ENCODE data around the gene TRABD.

The TRABD gene

DNA sequence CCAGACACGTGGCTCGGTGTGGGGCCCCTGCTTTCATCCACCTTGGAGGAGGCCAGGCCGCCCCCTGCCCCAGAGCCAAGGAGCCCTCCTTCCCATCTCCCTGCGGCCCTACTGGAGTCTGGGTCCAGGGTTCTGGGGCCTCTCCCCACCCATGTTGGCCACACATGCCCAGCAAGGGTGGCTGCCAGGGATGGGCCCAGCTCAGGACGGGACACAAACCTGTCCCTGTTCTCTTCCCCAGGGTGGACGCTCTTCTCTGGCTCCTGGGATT lies 10.6 kb upstream of the TRABD start:
- DNase-seq (ENCODE audit: low spot score), result no peak

DNA sequence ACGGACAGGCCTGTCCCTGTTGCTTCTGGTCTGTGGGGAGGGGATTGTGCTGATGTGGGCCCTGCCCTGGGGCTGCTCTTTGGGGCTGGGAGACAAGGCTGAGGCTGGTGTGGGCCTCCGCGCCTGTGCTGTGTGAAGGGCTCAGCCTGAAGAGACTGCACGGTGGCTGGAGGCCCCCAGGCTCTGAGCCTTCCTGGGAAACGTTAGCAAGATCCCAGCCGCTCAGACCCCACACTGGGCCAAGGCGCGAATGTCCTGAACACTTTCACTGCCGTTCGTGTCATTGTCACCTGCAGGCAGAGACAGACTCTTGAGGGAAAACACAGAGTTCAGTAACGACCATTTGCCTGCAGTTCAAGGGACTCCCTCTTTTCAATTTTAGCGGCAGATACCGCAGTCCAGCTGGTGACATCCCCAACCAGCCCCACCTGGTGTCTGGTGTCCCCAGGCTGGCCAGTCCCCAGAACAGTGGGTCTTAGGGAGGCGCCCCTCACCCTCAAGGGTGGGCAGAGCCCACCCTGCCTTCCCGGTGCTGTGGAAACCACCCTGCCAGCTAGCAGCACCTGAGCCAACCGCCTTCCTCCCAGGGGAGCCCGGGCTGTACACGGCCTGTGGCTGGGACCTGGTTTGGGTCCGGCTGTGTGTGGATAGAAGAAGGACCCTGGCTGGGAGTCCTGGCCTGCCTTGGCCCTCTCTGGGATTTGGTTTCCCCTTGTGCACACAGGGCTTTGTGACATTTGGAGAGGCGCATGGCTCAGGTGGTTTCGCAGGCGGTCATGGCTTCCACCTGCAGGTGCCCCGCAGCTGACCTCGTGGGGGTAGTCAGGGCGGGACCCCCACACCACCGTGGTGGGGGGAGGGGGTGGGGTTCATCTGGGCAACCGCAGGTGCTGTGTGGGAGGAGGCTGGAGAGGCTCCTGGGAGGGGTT lies 9.5 kb upstream of the TRABD start:
- DNase-seq (ENCODE audit: low spot score), result no peak

DNA sequence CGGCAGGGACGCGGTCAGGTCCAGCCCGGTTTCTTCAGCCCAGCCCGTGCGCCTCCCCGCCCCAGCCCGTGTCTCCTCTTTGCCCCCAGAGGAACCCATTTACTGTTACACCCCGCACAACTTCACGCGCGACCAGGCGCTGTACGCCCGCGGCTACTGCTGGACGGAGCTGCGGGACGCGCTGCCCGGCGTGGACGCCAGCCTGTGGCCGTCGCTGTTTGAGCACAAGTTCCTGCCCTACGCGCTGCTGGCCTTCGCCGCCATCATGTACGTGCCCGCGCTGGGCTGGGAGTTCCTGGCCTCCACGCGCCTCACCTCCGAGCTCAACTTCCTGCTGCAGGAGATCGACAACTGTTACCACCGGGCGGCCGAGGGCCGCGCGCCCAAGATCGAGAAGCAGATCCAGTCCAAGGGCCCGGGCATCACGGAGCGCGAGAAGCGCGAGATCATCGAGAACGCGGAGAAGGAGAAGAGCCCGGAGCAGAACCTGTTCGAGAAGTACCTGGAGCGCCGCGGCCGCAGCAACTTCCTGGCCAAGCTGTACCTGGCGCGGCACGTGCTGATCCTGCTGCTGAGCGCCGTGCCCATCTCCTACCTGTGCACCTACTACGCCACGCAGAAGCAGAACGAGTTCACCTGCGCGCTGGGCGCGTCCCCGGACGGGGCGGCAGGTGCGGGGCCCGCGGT lies 8.7 kb upstream of the TRABD start:
- no peak for DNase-seq (ENCODE audit: low spot score)

DNA sequence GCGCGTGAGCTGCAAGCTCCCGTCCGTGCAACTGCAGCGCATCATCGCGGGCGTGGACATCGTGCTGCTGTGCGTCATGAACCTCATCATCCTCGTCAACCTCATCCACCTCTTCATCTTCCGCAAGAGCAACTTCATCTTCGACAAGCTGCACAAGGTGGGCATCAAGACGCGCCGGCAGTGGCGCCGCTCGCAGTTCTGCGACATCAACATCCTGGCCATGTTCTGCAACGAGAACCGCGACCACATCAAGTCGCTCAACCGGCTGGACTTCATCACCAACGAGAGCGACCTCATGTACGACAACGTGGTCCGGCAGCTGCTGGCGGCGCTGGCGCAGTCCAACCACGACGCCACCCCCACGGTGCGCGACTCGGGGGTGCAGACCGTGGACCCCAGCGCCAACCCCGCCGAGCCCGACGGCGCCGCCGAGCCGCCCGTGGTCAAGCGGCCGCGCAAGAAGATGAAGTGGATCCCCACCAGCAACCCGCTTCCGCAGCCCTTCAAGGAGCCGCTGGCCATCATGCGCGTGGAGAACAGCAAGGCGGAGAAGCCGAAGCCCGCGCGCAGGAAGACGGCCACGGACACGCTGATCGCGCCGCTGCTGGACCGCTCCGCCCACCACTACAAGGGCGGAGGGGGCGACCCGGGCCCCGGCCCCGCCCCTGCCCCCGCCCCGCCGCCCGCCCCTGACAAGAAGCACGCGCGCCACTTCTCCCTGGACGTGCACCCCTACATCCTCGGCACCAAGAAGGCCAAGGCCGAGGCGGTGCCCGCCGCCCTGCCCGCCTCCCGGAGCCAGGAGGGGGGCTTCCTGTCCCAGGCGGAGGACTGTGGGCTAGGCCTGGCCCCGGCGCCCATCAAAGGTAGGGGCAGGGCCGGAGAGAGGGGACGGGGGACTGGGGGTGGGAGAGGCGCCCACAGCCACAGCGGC lies 7.9 kb upstream of the TRABD start:
- DNase-seq (ENCODE audit: low spot score), result no peak

DNA sequence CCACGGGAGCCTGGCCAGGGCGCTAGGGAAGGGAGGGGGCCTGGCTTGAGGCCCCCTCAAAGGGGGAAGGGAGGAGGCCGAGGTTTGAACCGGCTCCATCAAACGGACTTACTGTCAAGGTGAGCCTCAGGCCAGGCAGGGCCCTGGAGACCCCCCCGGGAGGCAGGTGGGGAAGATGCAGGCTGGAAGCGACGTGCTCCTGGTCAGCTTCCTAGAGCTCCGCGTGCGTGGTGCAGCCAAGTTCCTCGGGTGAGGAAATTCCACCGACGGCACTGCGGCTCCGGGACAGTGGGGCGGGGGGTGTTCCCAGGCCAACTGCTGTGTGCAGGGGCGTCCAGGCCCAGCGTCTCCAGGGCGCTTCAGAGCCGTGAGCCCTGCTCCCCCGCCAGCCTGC lies 7.2 kb upstream of the TRABD start:
- DNase-seq (ENCODE audit: low spot score), result no peak

DNA sequence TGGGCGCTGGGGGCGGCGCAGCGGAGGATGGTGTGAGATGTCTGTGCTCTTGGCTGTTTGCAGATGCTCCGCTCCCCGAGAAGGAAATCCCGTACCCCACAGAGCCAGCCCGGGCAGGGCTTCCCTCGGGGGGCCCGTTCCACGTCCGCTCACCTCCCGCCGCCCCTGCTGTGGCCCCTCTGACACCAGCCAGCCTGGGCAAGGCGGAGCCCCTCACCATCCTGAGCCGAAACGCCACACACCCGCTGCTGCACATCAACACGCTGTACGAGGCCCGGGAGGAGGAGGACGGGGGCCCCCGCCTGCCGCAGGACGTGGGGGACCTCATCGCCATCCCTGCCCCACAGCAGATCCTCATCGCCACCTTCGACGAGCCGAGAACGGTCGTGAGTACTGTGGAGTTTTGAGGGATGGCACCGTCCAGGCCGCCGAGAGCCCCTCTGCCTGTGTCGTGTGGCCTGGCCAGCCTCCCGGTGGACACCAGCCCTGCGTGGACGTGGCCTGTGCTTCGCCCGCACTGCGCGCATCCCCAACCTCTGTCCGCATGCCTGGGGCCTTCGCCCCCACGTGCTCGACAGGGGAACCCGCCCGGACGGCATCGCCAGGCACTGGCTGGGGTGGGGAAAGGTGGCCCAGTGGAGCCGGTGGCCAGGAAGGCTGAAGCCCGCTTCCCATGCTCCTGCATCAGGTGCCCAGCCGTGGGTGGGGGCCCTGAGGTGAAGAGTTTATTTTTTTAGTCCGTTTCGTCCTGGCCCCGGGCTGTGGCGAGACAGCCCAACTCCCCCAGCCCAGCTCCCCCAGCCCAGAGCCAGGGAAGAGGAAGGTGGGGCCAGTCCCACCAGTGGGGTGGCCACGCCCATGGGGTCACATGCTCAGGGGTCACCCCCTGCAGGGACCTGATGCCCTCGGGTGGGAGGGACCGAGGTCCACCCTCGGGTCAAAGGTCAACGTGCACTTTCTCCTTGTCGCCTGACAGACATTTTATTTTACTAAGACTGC lies 6.5 kb upstream of the TRABD start:
- DNase-seq (ENCODE audit: low spot score), result no peak

DNA sequence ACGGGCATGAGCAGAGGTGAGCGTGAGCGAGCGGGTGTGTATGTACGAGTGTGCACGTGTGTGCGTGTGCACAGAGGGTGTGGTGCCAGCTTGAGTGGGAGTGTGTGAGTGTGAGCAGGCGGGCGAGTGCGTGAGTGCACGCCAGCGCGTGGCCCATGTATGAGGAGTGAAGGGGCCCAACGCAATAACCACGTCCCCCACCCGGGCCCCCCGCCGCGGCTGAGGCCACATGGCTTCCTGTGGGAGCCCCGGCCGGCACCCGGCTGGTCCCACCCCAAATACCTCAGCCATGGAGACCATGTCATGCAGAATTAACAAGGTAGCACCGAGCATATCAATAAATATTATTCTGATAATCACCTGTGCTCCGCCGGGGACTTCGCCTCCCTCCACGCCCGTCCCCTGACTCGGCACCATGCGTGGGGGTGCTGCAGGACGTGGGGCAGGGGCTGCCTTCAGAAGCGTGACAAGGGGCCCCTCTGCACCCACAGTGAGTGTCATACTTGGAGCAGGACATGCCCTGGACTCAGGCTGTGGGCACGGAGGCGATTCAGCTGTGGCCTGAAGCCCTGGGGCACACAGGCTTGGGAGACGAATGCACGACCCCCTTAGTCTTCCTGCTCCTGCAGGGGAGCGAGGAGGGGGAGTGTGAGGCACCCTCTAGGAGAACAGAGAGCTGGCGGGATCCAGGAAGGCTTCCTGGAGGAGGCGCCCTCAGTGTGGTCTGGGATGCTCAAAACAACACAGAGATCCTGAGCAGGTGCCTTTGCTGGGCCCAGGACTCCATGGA lies 5.6 kb upstream of the TRABD start:
- no peak for DNase-seq (ENCODE audit: low spot score)

DNA sequence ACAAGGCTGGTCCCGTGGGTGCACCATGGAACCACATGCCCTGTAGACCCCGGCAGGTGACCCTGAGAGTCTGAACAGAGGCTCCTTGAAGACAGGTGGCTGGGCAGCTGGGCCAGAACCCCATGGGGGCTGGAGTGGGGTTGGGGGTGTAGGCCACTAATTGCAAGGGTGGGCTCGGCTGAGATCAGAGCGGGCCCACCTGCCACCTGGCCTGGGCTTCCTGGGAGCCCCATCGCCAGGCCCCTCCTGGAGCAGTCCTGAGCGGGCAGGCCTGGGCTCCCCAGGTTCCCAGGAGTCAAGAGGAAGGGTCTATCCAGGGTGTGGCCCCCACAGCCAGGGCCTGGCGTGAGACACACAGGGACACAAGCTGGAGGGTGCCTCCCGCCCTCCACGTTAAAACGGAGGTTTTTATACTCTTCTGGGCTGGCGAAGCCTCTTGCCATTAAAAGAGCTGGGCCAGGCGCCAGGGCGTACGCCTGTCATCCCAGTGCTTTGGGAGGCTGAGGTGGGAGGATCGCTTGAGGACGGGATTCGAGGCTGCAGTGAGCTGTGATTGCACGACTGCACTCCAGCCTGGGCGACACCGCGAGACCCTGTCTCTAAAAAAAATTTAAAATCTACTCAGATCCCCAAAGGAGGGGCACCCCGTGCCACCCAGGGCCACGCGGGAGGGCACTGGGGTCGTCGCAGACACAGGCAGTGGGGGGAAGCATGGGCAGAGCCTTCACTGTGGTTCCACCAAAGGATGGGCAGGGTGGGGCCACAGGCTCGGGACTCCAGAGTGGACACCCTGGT lies 4.8 kb upstream of the TRABD start:
- no peak for DNase-seq (ENCODE audit: low spot score)

DNA sequence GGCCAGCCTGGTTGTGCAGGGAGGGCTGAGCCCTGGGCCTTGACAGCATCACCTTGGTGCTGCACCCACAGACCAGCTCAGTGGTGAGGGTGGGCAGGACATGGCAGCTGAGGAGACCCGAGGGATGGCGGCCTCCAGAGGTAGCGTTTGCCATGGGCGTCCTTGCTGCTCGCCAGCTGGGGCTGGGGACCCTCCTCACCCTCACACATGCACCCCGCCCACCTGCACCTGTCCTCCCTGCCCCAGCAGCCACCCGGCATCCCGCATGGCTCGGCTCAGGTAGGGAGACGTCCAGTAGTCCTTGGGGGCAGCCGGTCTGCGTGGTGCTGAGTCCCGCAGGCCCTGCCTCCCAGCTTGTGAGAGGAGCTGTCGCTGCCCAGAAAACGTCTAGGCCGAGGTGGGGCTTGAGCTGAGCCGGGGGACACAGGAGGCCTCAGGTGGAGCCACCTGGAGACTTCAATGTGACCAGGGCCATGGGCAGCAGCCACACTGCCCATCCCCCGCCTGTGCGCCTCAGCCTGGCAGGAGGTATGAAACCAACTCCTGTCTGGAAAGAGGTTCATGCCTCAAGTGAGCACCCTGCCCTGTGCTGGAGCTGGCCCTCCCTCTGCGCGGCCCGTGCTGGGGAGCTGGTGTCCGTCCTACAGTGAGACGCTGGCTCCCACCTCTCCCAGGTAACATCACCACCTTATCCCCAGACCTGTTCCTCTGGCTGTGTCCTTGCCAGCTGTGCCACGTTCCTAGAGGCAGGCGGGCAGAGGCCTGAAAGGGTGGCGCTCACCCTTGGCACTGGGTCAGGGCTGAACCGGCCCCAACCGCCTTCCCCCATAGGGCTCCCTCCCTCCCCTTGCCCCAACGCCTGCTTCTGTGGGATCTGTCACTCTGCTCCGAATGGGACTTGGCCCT lies 3.3 kb upstream of the TRABD start:
- no peak for DNase-seq (ENCODE audit: low spot score)

DNA sequence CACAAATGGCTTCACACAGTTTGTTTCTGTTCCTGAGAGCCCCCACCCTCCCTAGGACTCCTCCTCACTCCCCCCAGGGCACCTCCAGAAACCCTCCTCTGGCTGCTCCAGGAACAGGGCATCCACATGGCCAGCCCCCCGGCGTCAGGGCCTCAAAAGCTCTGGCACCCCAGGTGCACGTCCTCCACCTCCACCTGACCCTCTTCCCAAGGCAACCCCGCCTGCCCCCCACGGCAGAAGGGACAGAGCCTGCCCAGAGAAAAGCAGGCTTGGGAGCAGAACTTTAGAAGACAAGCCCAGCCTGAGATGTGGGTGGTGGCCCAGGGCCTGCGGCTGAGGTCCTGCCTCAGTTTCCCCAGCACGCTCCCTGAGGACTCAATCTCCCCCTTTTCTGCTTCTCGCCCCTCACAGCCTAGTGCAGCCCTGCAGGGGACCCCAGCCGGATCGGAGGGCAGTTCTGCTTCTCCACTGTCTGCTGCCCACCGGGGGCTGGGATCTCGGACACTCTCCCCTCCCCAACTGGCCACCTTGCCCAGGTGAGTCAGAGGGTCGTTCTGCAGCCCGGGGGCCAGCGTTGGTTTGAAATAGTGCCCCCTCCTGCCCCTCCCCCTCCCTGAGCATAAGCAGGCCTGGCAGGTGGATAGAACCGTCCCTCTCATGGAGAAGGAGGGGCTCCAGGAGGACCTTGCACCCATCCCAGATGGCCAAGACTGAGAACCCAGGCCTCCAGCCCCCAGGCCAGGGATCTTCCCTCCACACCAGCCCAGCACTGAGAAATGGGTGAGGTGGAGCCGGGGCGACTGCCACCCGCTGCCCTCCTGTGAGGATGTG lies 2.4 kb upstream of the TRABD start:
- DNase-seq (ENCODE audit: low spot score), result no peak

DNA sequence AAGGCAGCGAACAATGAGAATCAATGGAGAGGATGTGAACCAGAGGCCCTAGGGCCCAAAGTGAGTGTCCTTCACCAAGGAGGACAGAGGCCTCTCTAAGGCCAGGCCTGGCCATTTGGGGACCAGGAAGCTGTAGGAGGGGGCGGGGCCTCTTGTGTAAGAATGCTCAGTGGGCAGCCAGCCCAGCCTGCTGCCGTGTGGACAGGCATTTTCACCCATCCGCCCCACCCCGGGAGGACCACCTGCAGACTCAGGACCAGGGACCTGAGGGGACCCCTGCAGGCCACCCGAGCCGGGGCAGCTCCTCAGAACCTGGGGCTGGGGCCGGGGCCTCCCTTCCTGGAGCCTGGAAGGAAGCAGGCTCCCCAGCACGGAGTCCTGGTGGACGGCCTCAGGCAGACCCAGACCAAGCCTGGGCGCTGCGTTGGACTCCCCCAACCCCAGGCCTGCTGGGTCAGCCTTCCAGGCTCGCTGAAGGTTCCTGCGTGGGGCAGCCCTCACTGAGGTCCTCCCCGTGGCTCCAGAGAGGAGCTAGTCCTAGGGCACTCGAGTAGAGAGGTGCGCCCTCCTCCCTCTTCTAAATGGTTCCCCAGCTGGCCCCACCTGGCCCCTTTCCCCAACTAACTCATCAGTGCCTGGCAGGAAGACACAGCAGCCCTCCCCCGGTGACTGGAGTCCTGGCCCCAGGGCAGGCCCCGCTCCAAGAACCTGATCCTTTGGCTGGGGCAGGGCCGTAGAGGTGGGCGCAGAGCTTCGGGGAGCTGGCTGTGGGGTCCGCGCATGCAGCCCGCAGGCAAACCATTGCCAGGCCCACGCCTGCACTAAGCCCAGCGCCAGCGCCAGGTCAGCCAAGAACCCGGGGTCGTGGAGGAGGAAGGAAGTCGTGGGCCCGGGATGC lies 1.5 kb upstream of the TRABD start:
- DNase-seq (ENCODE audit: low spot score), result no peak

DNA sequence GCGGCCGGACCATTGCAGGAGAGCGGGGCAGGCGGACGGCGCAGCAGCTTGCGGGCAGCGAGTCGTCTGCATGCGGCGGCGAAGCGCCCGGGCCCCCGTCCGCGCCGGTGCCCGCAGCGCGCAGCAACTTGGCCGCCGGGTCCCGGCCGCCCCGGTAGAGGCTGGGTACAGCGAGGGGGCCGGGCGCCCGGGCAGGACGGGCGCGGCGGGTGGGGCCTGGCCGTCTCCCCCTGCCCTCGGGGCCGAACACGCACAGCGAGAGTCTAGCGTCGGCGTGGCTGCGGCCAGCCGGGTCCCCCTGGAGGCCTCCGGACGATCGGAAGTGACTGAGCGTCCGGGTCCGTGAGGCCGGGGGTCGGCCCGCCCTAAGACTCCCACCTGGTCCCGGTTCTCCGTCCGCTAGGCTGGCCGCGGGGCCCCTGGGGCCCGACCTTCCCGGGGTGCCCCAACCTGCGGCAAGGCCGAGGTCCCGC lies 775 bp upstream of the TRABD start:
- no peak for DNase-seq (ENCODE audit: low spot score)

DNA sequence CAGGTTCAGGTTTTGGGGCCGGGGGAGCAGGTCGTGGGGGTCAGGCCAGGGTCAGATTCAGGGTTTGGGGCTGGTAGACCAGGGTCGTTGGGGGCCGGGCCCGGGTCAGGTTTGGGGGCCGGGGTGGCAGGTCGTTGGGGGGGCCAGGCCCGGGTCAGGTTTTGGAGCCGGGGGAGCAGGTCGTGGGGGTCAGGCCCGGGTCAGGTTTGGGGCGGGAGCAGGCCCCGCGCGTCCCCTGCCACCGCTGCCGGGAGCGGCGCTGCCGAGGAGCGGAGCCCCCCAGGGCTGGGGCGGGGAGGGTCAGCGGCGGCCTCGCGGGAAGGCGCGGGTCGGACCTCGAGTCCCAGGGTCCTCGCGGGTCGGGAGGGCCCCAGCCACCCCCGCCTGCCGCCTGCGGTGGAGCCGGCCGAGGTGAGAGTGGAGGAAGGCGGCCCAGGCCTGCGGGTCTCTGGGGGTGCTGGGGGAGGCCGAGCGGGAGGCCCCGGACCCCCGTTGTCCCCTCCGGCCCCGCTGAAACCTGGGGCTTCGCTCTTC lies 535 bp downstream of the TRABD start:
- DNase-seq (ENCODE audit: low spot score), result no peak

DNA sequence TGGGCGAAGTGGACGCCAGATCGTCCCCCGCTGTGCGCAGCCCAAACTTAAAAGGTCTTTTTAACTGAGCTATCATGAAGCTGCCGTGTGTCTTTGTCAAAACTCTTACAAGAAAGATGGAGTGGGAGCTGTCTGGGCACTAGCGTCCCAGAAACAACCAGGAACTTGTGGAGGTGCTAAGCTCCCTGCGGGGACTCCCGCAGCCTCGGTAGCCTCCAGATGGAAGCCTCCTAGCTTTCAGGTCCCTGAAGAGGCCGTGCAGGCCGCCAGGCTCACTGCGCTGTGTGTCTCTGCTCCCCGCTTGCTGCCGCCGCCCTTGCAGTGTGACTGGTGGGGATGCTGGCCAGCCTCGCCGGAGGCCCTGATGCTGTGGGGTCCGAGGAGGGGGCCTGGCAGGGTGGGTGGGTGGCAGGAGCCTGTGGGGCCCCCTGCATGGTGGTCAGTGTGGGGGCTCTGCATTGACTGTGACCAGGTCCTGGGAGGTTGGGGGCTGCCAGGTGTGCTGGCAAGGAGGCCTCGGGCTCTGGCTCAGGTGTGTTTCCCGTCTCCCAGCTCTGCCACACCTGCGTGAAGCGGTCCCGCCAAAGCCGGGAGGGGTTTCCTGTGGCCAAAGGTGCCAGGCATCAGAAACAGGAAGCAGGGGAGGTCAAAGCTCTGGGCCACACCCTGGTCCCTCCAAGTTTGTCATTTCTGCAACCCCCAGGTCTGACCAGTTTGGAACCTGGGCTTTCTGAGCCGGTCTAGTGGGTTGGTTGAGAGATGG lies 1.2 kb downstream of the TRABD start:
- DNase-seq (ENCODE audit: low spot score), result no peak

DNA sequence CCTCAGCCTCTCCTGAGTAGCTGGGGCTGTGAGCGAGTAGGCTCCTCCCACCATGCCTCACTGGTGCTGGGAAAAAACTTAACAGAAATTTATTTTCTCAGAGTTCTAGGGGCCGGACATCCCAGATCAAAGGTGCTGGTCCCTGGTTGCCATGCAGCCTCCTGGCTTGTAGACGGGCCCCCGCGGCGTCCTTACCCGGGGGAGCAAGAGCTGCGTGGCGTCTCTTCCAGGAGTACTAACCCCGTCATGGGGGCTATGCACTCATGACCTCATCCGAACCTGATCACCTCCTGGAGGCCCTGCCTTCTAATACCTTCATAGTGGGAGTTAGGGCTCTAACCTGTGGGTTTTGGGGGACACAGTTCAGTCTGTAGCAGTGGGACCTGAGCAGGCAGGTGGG lies 2.6 kb downstream of the TRABD start:
- DNase-seq (ENCODE audit: low spot score), result no peak

Data from putamen (tissue), 1 donor.